Nephron (organoid): Measurements from ENCODE around the gene SIRPA.

Experiments
- H3K27ac Mint-ChIP-seq, 3 experiments: 2 replicates each; pipeline ENCODE4 v1.8.0; 2020; ENCODE audit warnings: mixed read lengths in 3 of 3, mild to moderate bottlenecking in 2 of 3, moderate library complexity in 1 of 3
- H3K27me3 Mint-ChIP-seq: 2 replicates; pipeline ENCODE4 v1.8.0; 2021; ENCODE audit warnings: low read depth, mild to moderate bottlenecking, moderate library complexity, mixed read lengths
- H3K36me3 Mint-ChIP-seq: 2 replicates; pipeline ENCODE4 v1.8.0; 2020; ENCODE audit warnings: low read depth, mixed read lengths
- H3K4me1 Mint-ChIP-seq: 2 replicates; pipeline ENCODE4 v1.8.0; 2020; ENCODE audit warnings: mixed read lengths
- H3K4me3 Mint-ChIP-seq, 3 experiments: 2 replicates each; pipeline ENCODE4 v1.8.0; 2020; ENCODE audit warnings: mild to moderate bottlenecking in 3 of 3, mixed read lengths in 3 of 3, moderate library complexity in 2 of 3
- H3K9me3 Mint-ChIP-seq: 2 replicates; pipeline ENCODE4 v1.8.0; 2020; ENCODE audit warnings: mixed read lengths
- CTCF ChIP-seq, 3 experiments: fragments of 200-600 bp; sonication (generic); IDR thresholded peaks; one replicate each; pipeline ENCODE4 v1.5.0; 2021; ENCODE audit warnings: antibody characterized with exemption in 3 of 3; ENCODE audit not compliant: unreplicated experiment in 3 of 3

SIRPA gene

DNA sequence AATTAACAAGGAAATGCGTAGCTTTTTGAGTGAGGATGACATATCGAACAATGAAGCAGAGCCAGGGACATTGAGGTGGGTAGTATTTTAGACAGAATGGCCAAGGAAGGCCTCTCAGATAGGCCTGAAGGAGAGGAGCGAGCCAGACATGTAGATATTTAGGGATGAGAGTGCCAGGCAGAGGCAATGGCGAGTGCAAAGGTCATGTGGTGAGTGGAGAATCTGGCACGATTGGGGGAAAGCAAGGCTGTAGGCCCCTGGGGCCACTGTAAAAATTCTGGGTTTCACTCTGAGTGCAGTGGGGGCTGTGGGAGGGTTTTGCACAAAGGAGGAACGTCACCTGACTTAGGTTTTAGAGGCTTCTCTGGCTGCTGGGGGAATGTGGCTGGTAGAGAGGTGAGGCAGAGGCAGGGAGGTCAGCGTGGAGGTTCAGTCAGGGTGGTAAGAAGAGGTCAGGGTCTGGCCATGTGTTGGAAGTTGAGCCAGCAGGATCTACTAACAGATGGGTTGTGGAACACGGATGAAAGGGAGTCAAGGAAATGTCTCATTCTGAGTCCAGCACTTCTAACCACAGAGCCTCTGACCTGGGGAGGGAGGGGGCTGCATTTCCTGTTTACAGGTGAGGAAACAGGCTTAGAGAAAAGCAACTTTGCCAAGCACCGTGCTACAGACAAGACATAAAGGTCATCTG is 11.3 kb downstream of the SIRPA start:
- H3K27ac Mint-ChIP-seq, result no peak overlapping the region
- no peak for TF ChIP-seq CTCF (IDR thresholded peaks at IDR 0.05; ENCODE audit: unreplicated experiment in 3 of 3)
- H3K4me3 Mint-ChIP-seq, result no peak overlapping the region
- no peaks in the 10 kb centered on the region for H3K9me3 Mint-ChIP-seq
- H3K36me3 Mint-ChIP-seq, result peaks cover 3% of the 10 kb centered on the region
- peaks cover 11% of the 10 kb centered on the region for H3K4me1 Mint-ChIP-seq
- H3K27me3 Mint-ChIP-seq, result peaks cover 10% of the 10 kb centered on the region

DNA sequence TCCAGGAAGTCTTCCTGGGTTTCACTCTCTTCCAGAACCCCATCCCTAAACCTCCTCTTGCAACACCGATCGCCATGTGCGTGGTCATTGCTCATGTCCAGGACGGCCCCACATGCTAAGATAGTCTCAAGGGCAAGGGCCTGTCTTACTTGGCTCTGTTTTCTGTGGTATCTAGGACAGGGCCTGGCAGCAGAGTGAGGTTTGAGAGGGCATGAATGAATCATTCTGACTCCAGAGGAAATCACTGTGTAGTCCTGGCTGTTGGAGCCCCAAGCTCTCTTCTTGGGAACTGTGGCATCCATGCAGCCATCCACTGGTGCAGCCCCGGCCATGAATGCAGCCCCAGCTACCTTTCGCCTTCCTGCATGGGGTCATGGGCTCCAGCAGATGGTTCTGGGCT is 12.4 kb downstream of the SIRPA start:
- H3K4me3 Mint-ChIP-seq, result no peak overlapping the region
- no peaks in the 10 kb centered on the region for H3K36me3 Mint-ChIP-seq
- no peak overlapping the region for H3K27ac Mint-ChIP-seq
- no peaks in the 10 kb centered on the region for H3K9me3 Mint-ChIP-seq
- peaks cover 10% of the 10 kb centered on the region for H3K27me3 Mint-ChIP-seq
- no peak for TF ChIP-seq CTCF (IDR thresholded peaks at IDR 0.05; ENCODE audit: unreplicated experiment in 3 of 3)
- peaks cover 11% of the 10 kb centered on the region for H3K4me1 Mint-ChIP-seq

DNA sequence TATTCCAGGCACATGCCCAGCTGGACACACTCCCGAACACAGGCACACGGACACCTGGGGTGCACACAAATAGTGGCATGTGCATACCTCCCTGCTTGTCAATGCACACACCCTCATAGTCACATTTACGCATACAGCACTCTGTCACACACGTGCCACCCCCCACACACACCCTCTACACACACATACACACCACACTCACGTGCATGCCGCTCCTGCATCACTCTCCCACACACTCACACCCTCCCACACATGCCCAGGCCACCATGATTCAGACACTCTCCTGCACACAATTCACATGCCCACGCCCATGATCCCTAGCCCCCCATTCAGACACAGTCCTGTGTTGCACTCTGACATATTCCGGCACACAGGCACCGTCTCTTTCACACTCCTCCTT is 13.0 kb downstream of the SIRPA start:
- H3K4me3 Mint-ChIP-seq, result no peak overlapping the region
- peaks cover 11% of the 10 kb centered on the region for H3K4me1 Mint-ChIP-seq
- peaks cover 10% of the 10 kb centered on the region for H3K27me3 Mint-ChIP-seq
- no peaks in the 10 kb centered on the region for H3K9me3 Mint-ChIP-seq
- no peak overlapping the region for H3K27ac Mint-ChIP-seq
- no peaks in the 10 kb centered on the region for H3K36me3 Mint-ChIP-seq
- no peak for TF ChIP-seq CTCF (IDR thresholded peaks at IDR 0.05; ENCODE audit: unreplicated experiment in 3 of 3)

DNA sequence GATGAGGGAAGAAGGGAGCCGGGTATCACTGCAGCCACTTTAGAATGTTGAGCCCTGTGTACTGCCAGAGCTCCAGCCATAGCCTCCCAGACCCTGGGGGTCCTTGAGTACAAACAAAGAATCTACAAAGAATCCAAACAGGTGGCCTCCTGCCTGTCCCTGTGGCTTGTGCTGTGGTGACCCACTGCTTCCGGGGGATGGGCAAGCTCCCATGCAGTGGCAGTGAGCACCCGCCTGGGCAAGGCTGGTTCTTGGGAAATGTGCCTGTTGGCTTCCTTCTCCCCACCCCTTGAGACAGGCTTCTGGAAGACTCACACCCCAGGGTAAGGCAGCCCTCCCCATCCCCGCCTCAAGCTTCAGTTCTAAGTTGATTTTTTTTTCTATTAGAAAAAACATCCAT is 13.9 kb downstream of the SIRPA start:
- no peak for TF ChIP-seq CTCF (IDR thresholded peaks at IDR 0.05; ENCODE audit: unreplicated experiment in 3 of 3)
- H3K36me3 Mint-ChIP-seq, result no peaks in the 10 kb centered on the region
- H3K27ac Mint-ChIP-seq, result no peak overlapping the region
- peaks cover 11% of the 10 kb centered on the region for H3K27me3 Mint-ChIP-seq
- H3K4me3 Mint-ChIP-seq, result no peak overlapping the region
- H3K4me1 Mint-ChIP-seq, result peaks cover 4% of the 10 kb centered on the region
- no peaks in the 10 kb centered on the region for H3K9me3 Mint-ChIP-seq

DNA sequence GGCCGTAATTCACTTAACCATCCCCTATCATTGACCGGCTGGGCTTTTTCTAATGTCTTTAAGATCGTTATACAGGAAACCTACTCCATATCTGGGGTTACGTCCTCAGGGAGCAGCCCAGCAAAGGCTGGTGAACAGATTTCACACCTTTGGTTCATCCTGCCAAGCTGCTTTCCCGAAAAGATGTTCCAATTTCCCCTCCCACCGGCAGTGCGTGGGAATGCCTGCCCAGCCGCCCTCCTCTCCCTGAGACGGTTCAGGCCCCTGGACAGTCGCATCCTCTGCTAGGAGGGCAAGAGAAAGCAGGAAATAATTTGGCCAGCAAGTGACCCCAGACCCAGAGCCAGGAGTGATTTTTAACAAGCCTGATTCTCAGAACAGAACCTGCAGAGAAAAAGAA is 16.3 kb downstream of the SIRPA start:
- TF ChIP-seq CTCF (IDR thresholded peaks at IDR 0.05; ENCODE audit: unreplicated experiment in 3 of 3), result no peak
- Mint-ChIP-seq H3K4me3 (no peak overlapping the region), H3K27me3 (peaks cover 11% of the 10 kb centered on the region), H3K27ac (no peak overlapping the region), H3K9me3 (no peaks in the 10 kb centered on the region), H3K4me1 (peaks cover 4% of the 10 kb centered on the region), H3K36me3 (no peaks in the 10 kb centered on the region)

GRCh38 chr20:1912053-1912452 is 16.8 kb downstream of the SIRPA start:
- no peak overlapping the region for H3K4me3 Mint-ChIP-seq
- H3K36me3 Mint-ChIP-seq, result no peaks in the 10 kb centered on the region
- H3K27ac Mint-ChIP-seq, result no peak overlapping the region
- no peaks in the 10 kb centered on the region for H3K9me3 Mint-ChIP-seq
- H3K27me3 Mint-ChIP-seq, result peaks cover 11% of the 10 kb centered on the region
- H3K4me1 Mint-ChIP-seq, result peaks cover 4% of the 10 kb centered on the region
- no peak for TF ChIP-seq CTCF (IDR thresholded peaks at IDR 0.05; ENCODE audit: unreplicated experiment in 3 of 3)
